GM19452 (cell line): ENCODE results near the gene MLANA.

ENCODE experiments used
- ATAC-seq: cut with Tn5 transposase; IDR thresholded peaks from one replicate; pipeline ENCODE4 v1.9.1; 2021; ENCODE audit not compliant: unreplicated experiment

Gene MLANA

DNA sequence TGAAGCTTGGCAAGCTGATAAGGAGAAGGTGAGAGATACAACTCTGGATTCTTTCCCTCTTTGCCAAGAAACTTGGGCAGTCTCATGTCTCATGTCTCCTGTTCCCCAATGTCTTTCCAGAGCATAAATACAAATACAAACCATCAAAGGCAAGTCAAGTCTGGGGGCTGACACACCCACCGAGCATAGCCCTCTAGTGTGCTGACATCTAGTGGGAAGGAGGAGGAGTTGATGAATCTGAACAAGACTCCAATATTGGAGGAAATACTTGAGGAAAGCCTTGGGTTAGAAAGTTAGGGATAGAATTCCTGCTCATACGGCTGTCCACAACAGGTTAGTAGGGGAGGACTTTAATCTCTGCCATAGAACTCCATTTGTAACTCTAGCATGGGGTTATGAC, 8.6 kb downstream of the MLANA start:
- no peak for ATAC-seq

DNA sequence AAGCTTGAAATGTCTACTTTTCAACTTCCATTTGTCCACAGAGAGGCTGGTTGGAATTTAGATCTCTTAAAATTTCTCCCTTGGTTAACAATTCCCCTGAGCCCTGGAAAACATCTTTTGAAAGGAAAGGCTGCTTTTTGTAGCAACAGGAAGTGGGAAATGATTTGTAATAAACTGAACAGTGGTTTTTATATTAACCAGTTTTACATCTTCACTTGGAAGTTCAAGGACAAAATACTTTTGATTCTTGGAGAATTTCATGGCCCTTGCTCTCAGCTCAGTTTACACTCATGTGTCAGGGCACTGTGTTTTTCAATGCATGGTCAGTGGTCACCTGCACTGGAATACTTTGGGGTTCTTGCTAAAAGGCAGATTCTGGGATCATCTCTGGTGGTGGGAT, 9.9 kb downstream of the MLANA start:
- no peak for ATAC-seq

DNA sequence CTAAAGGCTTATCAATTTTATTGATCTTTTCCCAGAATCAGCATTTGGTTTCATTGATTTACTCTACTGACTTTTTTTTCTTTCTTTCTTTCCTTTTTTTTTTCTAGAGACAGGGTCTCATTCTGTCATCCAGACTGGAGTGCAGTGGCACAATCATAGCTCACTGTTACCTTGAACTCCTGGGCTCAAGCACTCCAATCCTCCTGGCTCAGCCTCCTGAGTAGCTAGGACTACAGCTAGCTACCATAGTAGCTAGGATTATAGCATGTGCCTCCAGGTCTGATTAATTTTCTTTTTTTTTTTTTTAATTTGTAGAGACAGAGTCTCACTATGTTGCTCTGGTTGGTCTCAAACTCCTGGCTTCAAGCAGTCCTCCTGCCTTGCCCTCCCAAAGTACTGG, 11.7 kb downstream of the MLANA start:
- ATAC-seq = no peak

DNA sequence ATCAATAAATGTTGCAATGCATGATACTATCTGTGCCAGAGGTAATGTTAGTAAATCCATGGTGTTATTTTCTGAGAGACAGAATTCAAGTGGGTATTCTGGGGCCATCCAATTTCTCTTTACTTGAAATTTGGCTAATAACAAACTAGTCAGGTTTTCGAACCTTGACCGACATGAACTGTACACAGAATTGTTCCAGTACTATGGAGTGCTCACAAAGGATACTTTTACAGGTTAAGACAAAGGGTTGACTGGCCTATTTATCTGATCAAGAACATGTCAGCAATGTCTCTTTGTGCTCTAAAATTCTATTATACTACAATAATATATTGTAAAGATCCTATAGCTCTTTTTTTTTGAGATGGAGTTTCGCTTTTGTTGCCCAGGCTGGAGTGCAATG, 18.2 kb downstream of the MLANA start:
- ATAC-seq = no peak

DNA sequence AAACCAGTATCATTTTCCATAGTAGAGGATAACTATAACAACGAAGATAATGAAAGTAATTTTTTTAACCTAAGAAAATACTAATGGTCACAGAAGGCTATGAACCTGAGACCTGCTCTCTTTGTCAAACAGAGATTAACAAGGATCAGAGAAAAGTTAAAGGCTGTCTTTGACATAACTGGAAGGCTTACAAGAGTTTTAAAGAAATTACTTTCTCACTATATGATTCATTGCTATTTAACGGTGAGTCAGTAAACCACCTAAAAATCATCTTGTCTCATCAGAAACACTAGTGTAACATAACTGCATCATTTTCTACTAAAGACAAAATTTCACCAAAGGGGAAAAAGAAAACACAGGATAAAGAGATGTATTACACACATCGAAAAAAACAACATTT, 19.3 kb downstream of the MLANA start:
- ATAC-seq = no peak

DNA sequence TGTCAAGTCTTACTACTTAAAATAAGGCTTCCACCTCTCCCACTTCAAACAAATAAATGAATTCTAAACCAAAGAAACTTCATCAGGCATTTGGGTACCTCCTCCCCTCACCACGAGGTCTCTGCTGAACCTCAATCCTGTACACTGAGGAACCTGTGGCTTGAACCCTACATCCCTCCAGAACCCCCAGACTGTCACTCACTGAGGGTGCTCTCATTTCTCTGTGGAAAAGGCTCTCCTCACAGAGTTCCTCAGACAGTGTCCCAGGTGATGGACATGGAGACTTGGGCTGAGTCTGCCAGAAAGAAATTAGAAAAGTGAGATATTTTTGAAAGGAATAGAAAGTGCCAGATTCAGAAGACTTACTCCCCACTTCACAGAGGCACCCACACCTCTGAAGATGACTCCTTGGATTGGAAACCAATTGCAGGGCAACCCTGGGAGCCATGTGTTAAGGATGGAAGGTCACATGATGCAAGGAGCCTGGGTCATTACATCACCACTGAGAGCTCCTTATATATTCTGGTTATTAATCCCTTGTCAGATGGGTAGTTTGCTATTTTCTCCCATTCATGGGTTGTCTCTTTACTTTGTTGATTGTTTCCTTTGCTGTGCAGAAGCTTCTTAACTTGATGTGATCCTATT, 19.8 kb downstream of the MLANA start:
- ATAC-seq = no peak

DNA sequence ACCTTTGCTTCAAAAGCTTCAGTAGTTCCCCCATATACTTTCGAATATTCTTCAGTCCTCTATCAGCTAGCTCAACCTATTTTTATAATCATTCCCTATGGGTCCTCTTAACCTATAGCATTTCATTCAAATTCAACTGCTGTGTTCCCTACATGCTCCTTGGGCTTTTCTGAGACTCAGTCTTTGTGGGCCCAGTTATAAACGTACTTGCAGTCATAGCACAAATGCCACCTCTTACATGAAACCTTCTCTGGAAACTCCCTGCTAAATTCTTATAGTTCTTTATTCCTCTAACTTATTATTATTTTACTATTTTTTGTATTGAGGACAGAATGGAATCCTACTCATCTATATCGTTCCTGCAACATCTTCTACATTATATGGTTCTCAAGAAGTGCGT, 24.7 kb downstream of the MLANA start:
- no peak for ATAC-seq

DNA sequence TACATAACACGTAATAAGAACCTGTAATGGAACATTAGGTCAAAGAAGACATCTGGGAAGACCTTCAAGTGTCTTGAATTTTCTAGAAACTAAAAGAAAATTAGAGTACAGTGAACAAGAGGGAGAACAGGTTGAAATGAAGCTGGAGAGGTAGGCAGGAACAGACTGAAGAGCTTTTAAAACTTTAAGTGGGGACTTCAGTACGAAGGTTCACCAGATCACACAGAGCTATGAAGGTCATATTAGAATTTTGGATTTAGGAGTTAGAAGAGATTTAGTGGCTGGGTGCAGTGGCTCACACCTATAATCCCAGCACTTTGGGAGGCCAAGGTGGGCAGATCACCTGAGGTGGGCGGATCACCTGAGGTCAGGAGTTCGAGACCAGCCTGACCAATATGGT, 26.6 kb downstream of the MLANA start:
- no peak for ATAC-seq

DNA sequence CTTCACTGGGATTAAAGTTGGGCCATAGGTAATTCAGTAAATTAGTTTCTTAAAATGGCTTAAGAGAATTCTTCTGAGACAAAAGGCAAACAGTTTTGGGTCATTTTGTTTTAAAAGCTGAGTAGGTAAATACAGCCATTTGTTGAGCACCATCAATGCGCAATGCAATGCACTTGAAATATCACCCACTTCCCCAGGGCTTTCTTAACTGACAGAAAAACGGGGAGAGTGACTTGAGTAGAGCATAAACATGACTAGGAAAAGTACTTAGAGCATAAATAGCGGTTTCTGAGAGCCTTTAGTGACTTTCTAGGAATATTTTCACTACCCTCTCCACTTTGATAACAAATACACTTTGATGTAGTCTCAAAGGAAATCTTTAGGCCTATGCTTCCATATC, 27.2 kb downstream of the MLANA start:
- ATAC-seq = no peak

DNA sequence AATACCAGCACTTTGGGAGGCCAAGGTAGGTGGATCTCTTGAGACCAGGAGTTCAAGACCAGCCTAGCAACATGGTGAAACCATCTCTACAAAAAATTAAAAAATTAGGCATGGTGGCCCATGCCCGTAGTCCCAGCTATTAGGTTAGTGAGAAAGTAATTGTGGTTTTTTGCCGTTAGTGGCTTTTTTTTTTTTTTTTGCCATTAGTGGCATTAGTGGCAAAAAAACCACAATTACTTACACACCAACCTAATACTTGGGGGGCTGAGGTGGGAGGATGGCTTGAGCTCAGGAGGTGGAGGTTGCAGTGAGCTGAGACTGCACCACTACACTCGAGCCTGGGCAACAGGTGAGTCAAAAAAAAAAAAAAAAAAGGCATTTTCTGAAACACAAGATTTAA, 27.8 kb downstream of the MLANA start:
- ATAC-seq = no peak

DNA sequence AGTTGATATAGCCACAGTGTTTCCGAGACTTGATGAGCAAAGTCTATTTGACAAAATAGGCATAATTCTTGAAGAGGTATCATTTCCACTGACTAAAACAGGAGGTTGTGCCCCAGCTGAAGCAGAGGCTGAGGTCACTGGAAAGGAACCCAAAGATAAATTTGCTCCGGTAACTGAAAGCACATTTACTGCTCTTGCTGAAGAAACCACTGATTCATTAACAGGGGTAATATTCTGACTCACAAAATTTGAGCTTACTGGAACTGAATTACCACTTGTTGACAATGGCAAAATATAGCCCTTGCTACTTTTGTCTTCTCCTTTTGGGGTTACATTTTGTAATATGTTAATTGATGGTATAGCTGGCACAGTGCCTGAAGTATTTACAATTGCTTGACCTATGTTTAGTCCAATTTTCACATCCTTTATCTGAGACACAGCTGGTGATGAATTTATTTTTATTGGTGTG, 30.2 kb downstream of the MLANA start:
- peak; percentile 89 for ATAC-seq

DNA sequence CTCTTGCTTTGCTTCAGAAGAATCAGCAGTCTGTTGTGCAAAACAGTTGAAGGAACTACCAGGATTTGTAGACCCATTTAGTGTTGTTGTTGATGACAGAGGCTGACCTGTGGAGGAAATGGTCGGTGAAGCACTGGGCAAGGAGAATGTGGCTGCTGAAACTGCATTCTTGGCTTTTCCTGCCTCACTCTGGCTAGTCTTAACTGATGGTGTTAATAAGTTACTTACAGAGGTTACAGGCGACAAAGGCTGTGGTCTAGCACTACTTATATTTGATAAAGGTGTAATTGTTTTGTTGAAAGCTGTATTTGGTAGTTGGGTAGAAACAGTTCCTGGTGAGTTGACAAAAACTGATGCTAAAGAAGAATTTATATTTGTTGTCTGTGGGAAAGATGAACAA, 31.5 kb downstream of the MLANA start:
- ATAC-seq = peak; percentile 56

DNA sequence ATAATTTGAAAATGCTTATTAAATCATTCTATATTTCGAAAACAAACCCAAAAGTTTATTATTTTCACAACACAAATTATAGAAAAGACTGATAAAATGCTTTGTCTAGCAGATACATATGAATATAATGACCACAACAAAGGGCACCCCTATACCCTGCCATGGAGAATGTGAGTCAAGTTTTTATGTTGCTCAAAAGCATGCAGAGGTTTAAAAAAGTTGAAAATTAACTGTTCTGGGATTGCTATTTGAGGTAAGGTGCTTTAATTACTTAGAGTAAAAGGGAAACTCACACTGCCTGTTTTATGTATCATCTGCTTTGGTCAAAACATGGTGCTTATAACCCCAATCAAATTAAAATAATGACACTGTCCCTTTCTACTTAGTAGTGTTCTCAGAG, 41.0 kb downstream of the MLANA start:
- ATAC-seq = no peak

DNA sequence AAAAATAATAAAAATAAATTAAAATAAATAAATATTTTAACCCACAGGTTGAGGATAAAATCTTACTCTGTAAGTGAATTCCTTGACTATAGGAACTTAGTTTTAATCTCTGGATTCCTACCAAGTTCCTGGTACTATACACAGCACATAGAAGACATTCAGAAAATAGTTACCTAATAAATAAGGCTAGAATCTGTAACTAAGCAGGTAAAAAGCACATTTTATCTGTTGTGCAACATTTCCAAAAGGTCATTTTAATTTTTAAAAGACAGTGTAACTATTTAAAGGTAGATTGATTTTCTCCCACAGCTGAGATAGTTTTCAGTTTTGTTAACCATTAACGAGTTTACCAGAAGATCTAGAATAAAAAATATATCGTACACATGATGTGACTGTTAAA, 47.8 kb downstream of the MLANA start:
- no peak for ATAC-seq

DNA sequence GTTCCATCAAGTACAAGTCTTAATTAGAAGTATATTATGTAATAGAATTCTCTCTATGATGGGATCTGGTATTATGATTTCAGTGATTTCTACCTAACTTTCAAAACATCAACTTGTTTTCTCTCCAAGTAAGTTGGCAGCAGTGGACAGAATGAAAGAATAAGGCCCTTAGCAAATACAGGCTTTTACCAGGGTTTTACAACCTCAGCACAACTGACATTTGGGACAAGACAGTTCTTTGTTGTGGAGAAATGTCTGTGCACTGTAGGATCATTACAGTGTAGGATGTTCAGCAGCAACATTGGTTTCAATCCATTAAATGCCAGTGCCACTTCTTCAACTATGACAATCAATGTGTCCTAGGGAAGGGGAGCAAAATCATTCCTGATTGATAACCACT, 48.8 kb downstream of the MLANA start:
- no peak for ATAC-seq

DNA sequence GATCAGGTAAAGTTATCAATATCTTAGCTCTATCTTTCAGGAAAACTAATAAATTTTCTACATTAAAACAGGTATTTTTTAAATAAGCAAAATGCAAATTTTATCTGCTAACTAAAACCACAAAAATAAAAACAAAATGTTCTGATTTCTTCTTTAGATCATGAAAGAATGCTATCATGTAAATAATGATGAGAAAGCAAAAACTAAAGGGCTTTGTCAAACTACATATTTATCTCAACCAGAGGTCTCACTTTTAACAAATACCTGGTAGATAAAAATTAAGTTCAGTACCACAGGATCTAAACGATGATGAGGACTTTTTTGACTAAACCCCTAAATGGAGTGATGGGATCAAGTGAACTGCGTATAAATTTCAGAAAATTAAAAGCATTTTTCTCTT, 50.5 kb downstream of the MLANA start:
- no peak for ATAC-seq

DNA sequence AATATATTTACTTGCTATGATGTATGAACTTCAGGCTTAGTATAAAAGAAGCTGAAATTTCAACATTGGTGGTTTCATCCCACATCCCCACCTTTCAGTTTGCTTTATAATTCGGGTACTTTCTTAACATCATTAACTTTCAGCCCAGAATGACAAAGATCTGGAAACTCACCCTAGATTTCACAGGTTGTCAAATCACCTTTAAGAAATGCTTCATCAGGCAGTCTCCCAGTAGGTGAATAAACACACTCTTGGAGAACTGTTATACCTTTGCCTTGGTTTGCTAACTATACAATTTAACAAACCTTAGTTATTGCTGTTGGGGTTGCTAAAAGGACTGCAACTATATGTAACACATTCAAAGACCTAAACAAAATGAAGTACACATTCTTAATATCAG, 54.4 kb downstream of the MLANA start:
- no peak for ATAC-seq

DNA sequence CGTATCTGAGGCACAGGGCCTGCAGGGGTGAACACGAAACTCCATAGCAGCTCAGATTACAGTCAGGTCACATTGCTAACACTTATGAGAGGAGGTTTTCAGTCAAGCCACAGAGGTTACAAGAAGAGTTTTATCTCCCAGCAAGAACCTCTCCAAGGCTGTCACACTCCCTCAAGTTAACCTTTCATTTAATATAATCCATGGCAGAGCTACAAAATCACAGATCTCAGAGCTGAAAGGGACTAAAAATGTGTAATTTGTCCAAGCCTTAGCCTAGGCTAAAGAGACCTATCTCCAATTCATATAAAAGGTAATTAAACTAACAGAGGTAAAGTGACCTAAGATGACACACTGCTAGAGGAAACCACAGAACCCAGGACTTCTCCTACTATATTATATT, 57.2 kb downstream of the MLANA start:
- ATAC-seq = no peak

DNA sequence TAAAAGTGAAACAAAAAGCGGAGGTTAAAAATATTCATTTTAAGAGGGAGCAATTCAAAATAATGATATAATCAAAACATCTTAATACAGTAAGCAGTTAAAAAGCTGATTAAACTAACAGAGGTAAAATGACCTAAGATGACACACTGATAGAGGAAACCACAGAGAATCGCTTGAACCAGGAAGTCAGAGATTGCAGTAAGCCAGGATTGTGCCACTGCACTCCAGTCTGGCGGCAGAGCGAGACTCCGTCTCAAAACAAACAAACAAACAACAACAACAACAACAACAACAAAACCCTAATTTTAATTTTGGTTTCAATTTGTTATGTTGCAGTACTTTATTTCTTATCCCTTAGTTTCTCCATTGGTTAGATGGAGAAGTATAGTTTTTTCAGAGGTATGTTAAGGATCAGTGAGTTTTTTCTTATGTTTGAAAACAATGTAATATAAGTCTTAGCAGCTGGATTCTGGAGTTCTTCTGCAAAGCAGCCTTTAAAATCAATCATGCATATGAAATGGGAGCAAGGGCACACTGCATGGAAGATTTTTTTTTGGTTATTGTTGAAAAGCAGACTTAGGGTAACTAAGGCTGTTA, 58.5 kb downstream of the MLANA start:
- ATAC-seq = peak; percentile 67

DNA sequence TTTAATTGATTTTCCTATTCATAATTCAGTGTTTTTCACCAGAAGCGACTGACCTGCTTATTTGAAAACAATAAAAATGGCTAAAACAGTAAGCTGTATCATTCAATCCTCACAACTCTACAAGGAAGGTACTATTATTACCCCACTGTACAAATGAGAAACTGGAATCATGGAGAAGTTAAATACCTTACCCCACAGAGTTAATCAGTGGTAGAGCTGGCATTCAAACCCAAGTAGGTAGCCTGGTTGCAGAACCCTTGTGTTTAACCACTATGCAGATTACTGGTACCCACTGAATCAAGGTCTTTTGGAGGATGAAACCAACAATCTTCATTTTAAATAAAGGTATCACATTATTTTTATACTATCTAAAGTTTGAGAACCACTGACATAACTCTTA, 59.6 kb downstream of the MLANA start:
- ATAC-seq = no peak

DNA sequence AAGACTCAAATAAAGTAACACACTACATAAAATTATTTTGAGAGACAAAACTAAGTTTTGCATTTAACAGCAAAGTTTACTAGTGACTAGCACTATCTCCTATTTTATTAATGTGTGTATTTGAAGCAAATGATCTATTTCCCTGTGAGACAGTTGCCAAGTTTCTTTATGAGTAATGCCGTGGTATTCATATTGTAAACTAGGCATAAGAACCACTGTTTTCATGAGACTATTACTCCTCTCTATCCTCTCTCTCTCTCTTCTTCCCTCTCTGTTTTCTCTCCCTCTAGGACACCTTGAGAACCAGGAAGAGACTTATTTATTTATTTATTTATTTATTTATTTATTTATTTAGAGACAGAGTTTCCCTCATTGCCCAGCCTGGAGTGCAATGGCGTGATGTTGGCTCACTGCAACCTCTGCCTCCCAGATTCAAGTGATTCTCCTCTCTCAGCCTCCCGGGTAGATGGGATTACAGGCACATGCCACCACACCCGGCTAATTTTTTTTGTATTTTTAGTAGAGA, 61.1 kb downstream of the MLANA start:
- ATAC-seq = no peak

DNA sequence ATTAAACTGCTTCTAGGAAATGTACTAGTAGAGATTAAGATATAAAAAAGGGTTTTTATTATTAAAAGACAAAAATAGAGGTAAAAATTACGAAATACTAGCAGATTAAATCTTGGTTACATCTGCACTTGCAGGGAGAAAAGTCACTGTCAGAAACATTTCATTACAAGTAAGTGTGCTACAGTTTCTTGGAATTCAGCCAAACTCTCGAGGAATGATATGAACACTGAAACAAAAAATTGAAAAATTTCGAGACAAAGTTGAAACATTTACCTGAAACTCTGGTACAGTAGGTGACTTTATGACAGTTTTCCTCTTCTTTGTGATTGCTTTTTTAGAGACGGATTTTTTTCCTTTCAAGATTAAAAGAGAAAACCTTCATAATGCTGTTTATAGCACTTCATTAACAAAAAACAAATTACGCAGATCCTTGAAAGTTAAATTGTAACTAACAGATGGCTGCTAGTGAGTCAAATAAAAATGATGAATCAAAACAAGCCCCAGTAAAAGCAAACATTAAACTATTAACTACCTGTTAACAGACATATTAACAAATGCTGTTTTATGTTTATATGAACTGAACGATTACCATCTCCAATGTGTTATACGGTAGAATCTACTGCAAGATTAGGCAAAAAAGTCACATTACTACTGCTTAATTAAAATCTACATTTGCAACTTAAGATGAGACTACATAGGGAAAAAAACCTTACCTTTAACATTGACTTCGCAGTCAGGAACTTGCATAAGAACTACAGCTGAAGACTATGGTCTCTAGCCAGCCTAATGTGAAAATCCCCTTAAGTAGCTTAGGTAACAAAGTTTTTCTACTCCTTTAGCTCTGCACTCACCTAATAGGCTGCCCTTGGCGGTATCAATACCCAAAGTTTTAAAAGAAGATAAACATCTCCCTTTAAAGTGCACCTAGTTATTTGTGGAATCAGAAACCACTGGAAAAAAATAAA, 63.3 kb downstream of the MLANA start:
- no peak for ATAC-seq
